Measurements from ENCODE around the gene ATP6V0B.

The ATP6V0B gene

GRCh38 chr1:44008259-44008658 lies 33.5 kb downstream of the ATP6V0B start:
- DNase-seq (ENCODE audit: low spot score) = no peak

- no peak for DNase-seq (ENCODE audit: low spot score)
Measured at GRCh38 chr1:44010935-44011471, 36.2 kb downstream of the ATP6V0B start.

GRCh38 chr1:44012404-44012803 lies 37.6 kb downstream of the ATP6V0B start:
- no peak for DNase-seq (ENCODE audit: low spot score)

- DNase-seq (ENCODE audit: low spot score) = no peak
Measured at GRCh38 chr1:44012941-44013609, 38.3 kb downstream of the ATP6V0B start.

GRCh38 chr1:44013949-44014348 lies 39.2 kb downstream of the ATP6V0B start:
- DNase-seq (ENCODE audit: low spot score) = no peak

- no peak for DNase-seq (ENCODE audit: low spot score)
Measured at GRCh38 chr1:44014365-44015104, 39.8 kb downstream of the ATP6V0B start.

- no peak for DNase-seq (ENCODE audit: low spot score)
Measured at GRCh38 chr1:44015206-44015605, 40.4 kb downstream of the ATP6V0B start.

DNA sequence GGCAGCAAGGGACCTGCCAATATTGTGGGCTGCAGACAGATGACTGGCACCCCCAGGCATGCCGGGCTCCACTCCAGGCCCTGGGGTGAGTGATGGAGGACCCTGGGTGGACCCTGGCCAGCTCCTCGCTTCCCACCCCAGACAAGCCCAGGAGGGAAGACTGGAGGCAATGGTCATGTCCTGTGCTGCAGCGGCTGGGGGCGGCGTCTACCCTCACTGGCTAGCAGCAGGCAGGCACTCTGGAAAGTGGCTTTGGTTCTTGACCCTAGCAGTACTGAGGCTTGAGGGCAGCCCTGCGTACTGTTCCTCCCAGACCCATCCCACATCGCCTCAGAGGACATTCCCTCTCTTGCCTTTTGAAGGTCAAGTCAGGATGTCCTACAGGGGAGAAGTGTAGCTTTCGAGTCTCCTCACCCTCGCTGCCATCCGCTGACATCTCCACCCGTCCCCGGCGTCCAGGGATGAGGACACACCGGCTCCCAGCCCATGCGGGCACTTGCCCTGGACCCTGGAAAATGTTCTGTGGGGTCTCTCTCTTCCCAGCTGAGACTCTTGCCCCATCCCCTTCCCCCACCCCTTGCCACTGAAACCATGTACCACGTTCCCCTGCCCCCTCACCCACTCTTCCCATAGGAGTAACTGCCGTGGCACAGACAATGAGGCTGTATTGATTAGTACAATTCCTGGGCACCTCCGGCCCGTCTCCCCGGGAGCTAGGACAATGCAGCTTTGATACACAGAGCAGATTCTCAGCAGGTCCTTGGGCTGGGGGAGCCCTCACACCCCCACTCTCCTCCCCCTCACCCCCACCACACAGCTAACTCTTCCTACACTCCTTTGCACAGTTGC lies 41.5 kb downstream of the ATP6V0B start:
- no peak for DNase-seq (ENCODE audit: low spot score)

- no peak for DNase-seq (ENCODE audit: low spot score)
Measured at GRCh38 chr1:44016890-44017400, 42.2 kb downstream of the ATP6V0B start.

GRCh38 chr1:44019466-44019948 lies 44.7 kb downstream of the ATP6V0B start:
- no peak for DNase-seq (ENCODE audit: low spot score)

DNA sequence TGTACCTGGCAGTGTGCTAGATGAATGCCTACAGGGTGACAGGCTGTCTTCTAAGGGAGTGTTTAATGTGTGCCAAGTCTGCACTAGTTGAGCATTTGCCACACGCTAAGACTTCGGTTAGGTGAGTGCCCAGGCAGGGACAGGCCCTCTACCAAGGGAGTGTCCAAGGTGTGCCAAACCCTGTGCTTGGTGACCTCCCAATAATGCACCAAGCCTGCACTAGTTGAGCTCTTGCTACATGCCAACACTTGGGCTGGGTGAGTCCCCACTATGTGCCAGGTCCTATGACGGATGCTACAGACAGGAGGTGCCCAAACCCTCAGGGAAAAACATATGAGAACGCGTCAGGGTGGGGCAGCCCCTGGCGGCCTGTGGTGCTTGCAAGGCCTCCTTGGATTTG lies 45.7 kb downstream of the ATP6V0B start:
- no peak for DNase-seq (ENCODE audit: low spot score)

- no peak for DNase-seq (ENCODE audit: low spot score)
Measured at GRCh38 chr1:44021156-44021555, 46.4 kb downstream of the ATP6V0B start.

GRCh38 chr1:44021581-44022321 lies 47.0 kb downstream of the ATP6V0B start:
- DNase-seq (ENCODE audit: low spot score) = no peak

- no peak for DNase-seq (ENCODE audit: low spot score)
Measured at GRCh38 chr1:44024031-44024902, 49.5 kb downstream of the ATP6V0B start.

DNA sequence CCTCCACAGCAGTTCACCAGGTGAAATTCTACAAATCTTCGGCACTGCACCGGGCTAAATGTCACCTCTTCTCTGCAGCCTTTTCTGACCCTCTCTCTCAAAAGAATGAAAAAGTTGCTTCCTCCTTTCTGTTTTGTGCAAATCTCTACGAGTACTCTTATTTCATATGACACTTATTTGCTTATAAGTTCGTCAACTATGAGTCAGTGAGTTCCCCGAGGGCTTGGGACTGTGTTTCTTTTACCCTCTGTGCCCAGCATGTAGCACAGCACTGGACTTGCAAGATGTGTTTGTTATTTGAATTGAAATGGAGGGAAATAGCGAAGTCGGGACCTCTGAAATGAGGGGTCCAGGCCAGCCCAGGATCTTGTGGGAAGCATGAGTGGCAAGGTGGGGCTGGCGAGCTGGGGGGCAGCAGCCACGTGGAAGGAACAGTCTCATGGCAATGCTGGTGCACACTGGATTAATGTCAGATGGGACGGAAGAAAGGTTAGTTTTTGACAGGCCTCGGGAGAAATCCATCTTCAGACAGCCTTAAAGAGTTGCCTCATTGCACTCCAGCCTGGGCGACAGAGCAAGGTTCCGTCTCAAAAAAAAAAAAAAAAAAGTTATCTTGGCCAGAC lies 50.3 kb downstream of the ATP6V0B start:
- no peak for DNase-seq (ENCODE audit: low spot score)

DNA sequence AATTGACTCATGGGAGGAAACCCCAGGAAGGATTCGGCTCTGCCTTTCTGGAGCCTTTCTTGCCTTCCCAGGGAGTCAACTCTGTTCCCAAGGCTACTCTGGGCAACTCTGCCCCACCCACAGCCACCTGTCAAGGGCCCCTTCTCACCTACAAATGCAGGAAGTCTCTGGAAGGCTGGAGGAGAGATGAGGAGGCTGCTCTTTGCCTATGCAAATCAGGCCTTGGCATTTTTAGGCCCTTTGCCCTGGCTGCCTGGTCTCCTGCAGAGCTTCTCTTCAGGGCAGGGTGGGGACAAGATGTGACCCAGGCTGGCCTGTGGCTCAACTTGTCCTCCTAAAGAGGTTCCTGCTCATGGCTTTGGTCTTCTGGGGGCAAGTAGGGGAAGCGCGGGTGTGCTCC lies 51.1 kb downstream of the ATP6V0B start:
- DNase-seq (ENCODE audit: low spot score) = no peak

- no peak for DNase-seq (ENCODE audit: low spot score)
Measured at GRCh38 chr1:44027320-44027719, 52.6 kb downstream of the ATP6V0B start.
